Mesendoderm (in vitro differentiated cells): ENCODE results near the gene R3HCC1L.

ENCODE experiments used
- DNase-seq: peaks from one replicate; pipeline ENCODE4 v3.0.0; 2013
- H2AK5ac ChIP-seq: 2 replicates; pipeline ENCODE4 v1.6.1; 2013; ENCODE audit warnings: low read length, inconsistent platforms
- H2BK120ac ChIP-seq: 2 replicates; pipeline ENCODE4 v1.6.1; 2013; ENCODE audit warnings: low read depth, mild to moderate bottlenecking, low read length, moderate library complexity, mixed read lengths
- H2BK15ac ChIP-seq: replicated peaks from 2 replicates; pipeline ENCODE4 v1.6.1; 2013; ENCODE audit warnings: low read depth, mild to moderate bottlenecking, moderate library complexity
- H2BK5ac ChIP-seq: 2 replicates; pipeline ENCODE4 v1.6.1; 2013; ENCODE audit warnings: low read length, inconsistent platforms
- H3K18ac ChIP-seq: 2 replicates; pipeline ENCODE4 v1.6.1; 2013; ENCODE audit warnings: mild to moderate bottlenecking, low read length, mixed read lengths
- H3K23ac ChIP-seq: one replicate; pipeline ENCODE4 v1.6.1; 2013; ENCODE audit warnings: low read length
- H3K27ac ChIP-seq: 2 replicates; pipeline ENCODE4 v1.5.1; 2013; ENCODE audit warnings: low read depth, mild to moderate bottlenecking, inconsistent platforms, low read length, moderate library complexity
- H3K27me3 ChIP-seq: 2 replicates; pipeline ENCODE4 v1.6.1; 2013; ENCODE audit warnings: low read length, control low read depth, mild to moderate bottlenecking, inconsistent platforms; ENCODE audit not compliant: insufficient read depth, poor library complexity
- H3K36me3 ChIP-seq: 2 replicates; pipeline ENCODE4 v1.6.1; 2013; ENCODE audit warnings: low read length, inconsistent platforms; ENCODE audit not compliant: control insufficient read depth, insufficient read depth
- H3K4ac ChIP-seq: one replicate; pipeline ENCODE4 v1.6.1; 2013; ENCODE audit warnings: low read depth, mild to moderate bottlenecking, low read length, moderate library complexity
- H3K4me1 ChIP-seq: 2 replicates; pipeline ENCODE4 v1.6.1; 2013; ENCODE audit warnings: low read depth, low read length, inconsistent platforms; ENCODE audit not compliant: control insufficient read depth
- H3K4me2 ChIP-seq: 2 replicates; pipeline ENCODE4 v1.6.1; 2013; ENCODE audit warnings: low read length
- H3K4me3 ChIP-seq: 2 replicates; pipeline ENCODE4 v1.5.1; 2013; ENCODE audit warnings: mild to moderate bottlenecking, low read length
- H3K56ac ChIP-seq: one replicate; pipeline ENCODE4 v1.6.1; 2013; ENCODE audit warnings: low read length
- H3K79me1 ChIP-seq: 2 replicates; pipeline ENCODE4 v1.6.1; 2013; ENCODE audit warnings: low read length, inconsistent platforms
- H3K79me2 ChIP-seq: 2 replicates; pipeline ENCODE4 v1.6.1; 2013; ENCODE audit warnings: mild to moderate bottlenecking, low read length; ENCODE audit not compliant: control insufficient read depth, insufficient read depth
- H3K9ac ChIP-seq: 2 replicates; pipeline ENCODE4 v1.6.1; 2013; ENCODE audit warnings: low read length, inconsistent platforms
- H4K5ac ChIP-seq: one replicate; pipeline ENCODE4 v1.6.1; 2013; ENCODE audit warnings: low read length
- H4K8ac ChIP-seq: one replicate; pipeline ENCODE4 v1.6.1; 2013; ENCODE audit warnings: low read depth, mild to moderate bottlenecking, control low read depth, low read length, moderate library complexity
- WGBS: extraction: QIAGEN DNeasy Blood & Tissue Kit; methylation state at CpG from one replicate; pipeline ENCODE4 v1.1.7; 2013; ENCODE audit warnings: low lambda C conversion rate, missing lambda C conversion rate; ENCODE audit not compliant: insufficient coverage; ENCODE audit errors: extremely low coverage; 5-methylcytosine and 5-hydroxymethylcytosine counted together

The R3HCC1L gene

DNA sequence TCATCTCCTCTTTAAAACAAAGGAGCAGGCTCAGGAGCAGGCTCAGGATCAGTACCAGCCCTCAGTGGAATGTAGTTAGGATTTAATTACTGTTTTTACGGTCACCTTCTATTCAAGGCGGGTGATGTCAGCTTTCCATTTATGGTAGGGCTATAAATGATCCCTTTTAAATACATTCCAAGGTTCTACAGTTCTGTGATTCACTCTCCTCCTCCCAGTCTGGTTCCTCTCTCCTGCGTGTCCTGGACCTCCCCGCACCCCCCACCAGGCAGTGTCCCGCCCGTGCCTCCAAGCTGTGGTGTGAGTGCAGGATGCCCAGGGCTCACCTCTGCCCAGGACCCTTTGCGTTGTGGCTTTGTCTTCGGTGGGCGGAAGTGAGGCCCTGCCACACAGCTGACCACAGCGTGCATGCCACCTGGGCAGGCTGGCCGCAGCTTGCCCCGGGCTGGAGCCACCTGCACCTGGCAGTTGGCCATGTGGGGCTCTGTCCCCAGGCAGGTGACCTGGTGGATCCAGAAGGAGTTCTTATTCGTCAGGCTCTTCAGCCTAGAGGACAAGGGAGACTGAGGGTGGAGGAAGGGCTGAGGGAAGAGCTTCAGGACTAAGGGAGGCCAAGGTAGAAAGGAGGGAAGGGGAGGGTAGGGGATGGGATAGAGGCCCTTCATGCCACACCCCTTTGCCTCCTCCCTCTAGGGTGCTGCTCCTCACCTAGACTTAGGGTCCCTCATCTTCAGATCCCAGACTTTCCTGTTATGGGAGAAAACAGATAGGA is 124.4 kb downstream of the R3HCC1L start:
- no peak overlapping the region for H3K27ac ChIP-seq
- H2BK5ac ChIP-seq: no peak overlapping the region
- no peak overlapping the region for H3K23ac ChIP-seq
- H2BK120ac ChIP-seq: no peak overlapping the region
- H3K27me3 ChIP-seq: no peaks in the 10 kb centered on the region
- no peak overlapping the region for H3K18ac ChIP-seq
- H3K9ac ChIP-seq: no peak overlapping the region
- no CpG with 5 or more reads among the region's 13 CpGs for WGBS
- no peak overlapping the region for H3K56ac ChIP-seq
- no peak for DNase-seq
- H3K4me1 ChIP-seq: no peaks in the 10 kb centered on the region
- no peaks in the 10 kb centered on the region for H3K79me1 ChIP-seq
- no peak overlapping the region for H3K4ac ChIP-seq
- no peak overlapping the region for H3K4me3 ChIP-seq
- no peak overlapping the region for H3K4me2 ChIP-seq
- no peak overlapping the region for H2AK5ac ChIP-seq
- H3K36me3 ChIP-seq: no peaks in the 10 kb centered on the region
- no peak overlapping the region for H4K5ac ChIP-seq
- H3K79me2 ChIP-seq: no peaks in the 10 kb centered on the region
- no peak overlapping the region for H4K8ac ChIP-seq
- H2BK15ac ChIP-seq: no peak overlapping the region

DNA sequence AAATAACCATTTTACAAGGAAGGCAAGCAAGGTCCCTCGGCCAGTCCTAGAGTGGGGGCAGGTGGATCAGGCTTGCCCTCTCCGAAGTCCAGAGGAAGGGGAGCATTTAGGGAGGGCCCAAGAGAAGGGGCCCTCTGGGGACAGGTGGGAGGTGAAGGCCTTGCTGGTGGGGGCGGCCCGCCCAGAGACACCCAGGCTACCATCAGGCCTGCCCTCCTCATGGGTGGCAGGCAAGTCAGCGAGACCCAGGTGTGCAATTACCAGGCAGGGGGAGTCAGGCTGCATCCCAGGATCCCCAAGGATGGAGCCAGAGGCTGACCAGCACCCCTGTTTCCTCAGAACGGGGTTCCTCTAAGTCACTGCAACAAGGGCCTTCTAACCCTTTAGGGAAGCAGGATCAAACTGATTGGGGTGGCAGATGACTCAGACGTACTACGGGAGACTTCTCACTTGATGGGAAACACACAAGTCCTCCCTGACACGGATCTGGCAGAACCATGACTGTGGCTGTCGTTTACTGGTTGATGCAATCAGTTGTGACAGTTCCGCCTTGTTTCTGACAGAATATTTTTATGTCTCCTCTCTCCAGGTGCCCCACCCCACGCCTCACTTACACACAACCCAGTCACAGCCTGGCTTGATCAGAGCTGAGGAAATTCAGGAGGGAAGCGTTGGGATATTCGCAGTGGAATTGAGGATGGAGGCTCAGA is 125.3 kb downstream of the R3HCC1L start:
- H3K36me3 ChIP-seq: no peaks in the 10 kb centered on the region
- no peak overlapping the region for H3K56ac ChIP-seq
- H3K23ac ChIP-seq: no peak overlapping the region
- H3K4me3 ChIP-seq: no peak overlapping the region
- no peak overlapping the region for H2AK5ac ChIP-seq
- no peaks in the 10 kb centered on the region for H3K79me2 ChIP-seq
- no CpG with 5 or more reads among the region's 14 CpGs for WGBS
- H3K79me1 ChIP-seq: no peaks in the 10 kb centered on the region
- H4K8ac ChIP-seq: no peak overlapping the region
- H2BK120ac ChIP-seq: no peak overlapping the region
- no peak overlapping the region for H2BK15ac ChIP-seq
- no peak overlapping the region for H4K5ac ChIP-seq
- H3K27me3 ChIP-seq: no peaks in the 10 kb centered on the region
- no peak overlapping the region for H3K4ac ChIP-seq
- H3K27ac ChIP-seq: no peak overlapping the region
- DNase-seq: no peak
- no peak overlapping the region for H3K18ac ChIP-seq
- H3K4me1 ChIP-seq: no peaks in the 10 kb centered on the region
- H2BK5ac ChIP-seq: no peak overlapping the region
- H3K9ac ChIP-seq: no peak overlapping the region
- H3K4me2 ChIP-seq: no peak overlapping the region

DNA sequence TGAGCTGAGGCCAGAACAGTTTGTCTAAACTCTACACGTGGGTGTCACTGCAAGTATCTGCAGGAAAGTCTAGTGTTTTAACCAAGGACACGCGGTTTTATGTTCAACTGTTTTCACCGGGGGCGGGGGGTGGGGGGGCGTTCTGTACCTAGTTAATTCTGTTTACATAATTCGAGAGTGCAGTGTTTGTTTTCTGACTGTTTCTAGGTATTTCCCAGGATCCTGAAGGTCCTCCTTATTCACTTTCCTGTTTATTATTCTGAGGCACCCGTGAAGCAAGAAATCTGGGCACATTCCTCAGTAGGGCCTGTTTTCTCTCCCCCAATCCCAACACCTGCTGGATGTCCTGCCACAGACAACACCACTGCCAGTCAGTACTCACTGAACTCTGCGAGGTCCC is 125.9 kb downstream of the R3HCC1L start:
- H3K27me3 ChIP-seq: no peaks in the 10 kb centered on the region
- H3K23ac ChIP-seq: no peak overlapping the region
- H3K4me1 ChIP-seq: no peaks in the 10 kb centered on the region
- no peak overlapping the region for H3K27ac ChIP-seq
- H3K4me2 ChIP-seq: no peak overlapping the region
- H3K9ac ChIP-seq: no peak overlapping the region
- H2BK5ac ChIP-seq: no peak overlapping the region
- H3K4ac ChIP-seq: no peak overlapping the region
- no peak overlapping the region for H3K56ac ChIP-seq
- no CpG with 5 or more reads among the region's 9 CpGs for WGBS
- no peak overlapping the region for H2BK15ac ChIP-seq
- no peak overlapping the region for H4K5ac ChIP-seq
- no peak overlapping the region for H3K4me3 ChIP-seq
- H4K8ac ChIP-seq: no peak overlapping the region
- H3K79me1 ChIP-seq: no peaks in the 10 kb centered on the region
- no peak overlapping the region for H2BK120ac ChIP-seq
- no peak for DNase-seq
- H3K79me2 ChIP-seq: no peaks in the 10 kb centered on the region
- no peak overlapping the region for H2AK5ac ChIP-seq
- H3K18ac ChIP-seq: no peak overlapping the region
- no peaks in the 10 kb centered on the region for H3K36me3 ChIP-seq

DNA sequence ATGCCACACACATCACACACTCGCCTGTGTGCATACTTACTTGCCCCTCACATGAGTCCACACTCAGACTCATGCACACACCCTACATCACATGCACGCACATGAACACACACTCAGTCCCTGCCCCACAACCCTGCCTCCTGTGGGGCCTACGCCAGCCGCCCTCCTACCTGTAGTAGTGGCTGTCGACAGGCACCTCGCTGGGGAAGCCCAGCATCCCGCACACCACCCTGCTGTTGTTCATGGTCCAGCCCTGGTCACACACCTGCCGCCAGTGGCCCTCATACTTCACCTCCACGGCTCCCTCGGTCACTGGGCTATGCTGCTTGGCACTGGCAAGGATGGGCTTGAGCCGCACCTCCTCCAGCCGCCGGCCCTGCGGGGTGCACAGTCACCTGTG is 126.3 kb downstream of the R3HCC1L start:
- Histone ChIP-seq H3K23ac (no peak overlapping the region), H2BK120ac (no peak overlapping the region), H3K56ac (no peak overlapping the region), H3K4me2 (no peak overlapping the region), H3K36me3 (no peaks in the 10 kb centered on the region), H3K9ac (no peak overlapping the region), H3K27ac (no peak overlapping the region), H3K18ac (no peak overlapping the region), H3K79me2 (no peaks in the 10 kb centered on the region), H3K79me1 (no peaks in the 10 kb centered on the region), H3K4ac (no peak overlapping the region), H2BK15ac (no peak overlapping the region), H3K4me3 (no peak overlapping the region), H4K5ac (no peak overlapping the region), H3K4me1 (no peaks in the 10 kb centered on the region), H2BK5ac (no peak overlapping the region), H3K27me3 (no peaks in the 10 kb centered on the region), H4K8ac (no peak overlapping the region), H2AK5ac (no peak overlapping the region)
- no CpG with 5 or more reads among the region's 14 CpGs for WGBS
- no peak for DNase-seq

DNA sequence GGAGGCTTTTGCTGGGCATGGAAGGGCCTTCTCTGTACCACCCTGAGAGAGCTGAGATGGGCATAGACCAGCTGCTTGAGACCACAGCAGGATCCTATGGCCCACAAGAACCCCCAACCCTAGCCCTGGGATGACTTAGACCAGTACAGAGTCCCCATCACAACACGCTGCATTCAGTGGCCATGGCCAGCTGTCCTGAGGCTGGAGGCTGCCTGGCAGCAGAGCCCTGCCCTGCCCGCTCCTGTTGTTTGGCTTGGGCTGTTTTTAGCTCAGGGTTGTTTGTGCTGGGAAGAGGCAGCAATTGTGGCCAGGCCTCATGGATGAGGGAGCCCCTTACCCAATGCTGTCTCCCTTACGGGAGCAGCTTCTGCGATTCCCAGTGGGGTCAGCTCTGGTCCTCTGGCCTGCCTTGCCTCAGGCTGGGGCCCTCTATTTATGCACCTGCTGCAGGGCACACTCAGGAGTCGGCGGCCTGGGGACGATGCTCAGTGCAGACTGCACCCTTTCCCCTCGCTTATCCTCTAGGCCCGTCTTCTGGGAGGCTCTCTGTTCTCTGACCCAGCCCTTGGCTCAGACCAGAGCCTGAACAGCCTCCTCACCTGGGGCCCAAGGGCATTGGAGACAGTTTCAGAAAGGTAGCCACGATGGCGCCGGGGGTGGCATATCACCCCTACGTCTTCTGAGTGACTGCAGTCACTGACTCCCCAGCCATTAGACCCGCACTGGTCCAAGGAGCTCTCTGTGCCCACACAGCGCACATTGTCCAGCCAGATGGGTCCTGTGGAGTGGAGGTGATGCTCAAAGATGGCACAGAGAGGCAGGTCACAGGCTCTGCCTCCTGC is 127.2 kb downstream of the R3HCC1L start:
- no peak overlapping the region for H3K4me2 ChIP-seq
- H3K79me1 ChIP-seq: no peaks in the 10 kb centered on the region
- no peak overlapping the region for H3K27ac ChIP-seq
- H3K4me1 ChIP-seq: peaks cover 7% of the 10 kb centered on the region
- DNase-seq: no peak
- no peak overlapping the region for H4K8ac ChIP-seq
- H3K36me3 ChIP-seq: no peaks in the 10 kb centered on the region
- no peaks in the 10 kb centered on the region for H3K79me2 ChIP-seq
- WGBS: no CpG with 5 or more reads among the region's 15 CpGs
- no peak overlapping the region for H2BK120ac ChIP-seq
- no peak overlapping the region for H3K23ac ChIP-seq
- no peak overlapping the region for H2AK5ac ChIP-seq
- no peak overlapping the region for H3K9ac ChIP-seq
- no peak overlapping the region for H3K4me3 ChIP-seq
- no peak overlapping the region for H3K18ac ChIP-seq
- H2BK5ac ChIP-seq: no peak overlapping the region
- H3K56ac ChIP-seq: no peak overlapping the region
- H3K27me3 ChIP-seq: no peaks in the 10 kb centered on the region
- no peak overlapping the region for H2BK15ac ChIP-seq
- H4K5ac ChIP-seq: no peak overlapping the region
- no peak overlapping the region for H3K4ac ChIP-seq
